HCT116 (cell line): ENCODE measurements around the gene CENPP. TPM values are rescaled to one million over a fixed set of nuclear protein-coding genes. Genes with fewer than 3 reads are reported as not detected.

Source experiments
- ATAC-seq: fragments of 200-7000 bp; cut with Tn5 transposase; 2 replicates; pipeline ENCODE4 v1.9.1; 2020; ENCODE audit warnings: mild to moderate bottlenecking, moderate library complexity
- BruUV-seq: library from RNA; stranded (reverse); fragments of 400-500 nt; replicated peaks from 2 replicates; lab custom pipeline; 2021; lab: Mats Ljungman, UMichigan
- CTCF ChIA-PET: fragments of 300-600 bp; sonication (Branson Sonifier 250); formaldehyde crosslinking; loops from one replicate; lab custom pipeline; 2021; ENCODE audit warnings: antibody characterized with exemption; lab: Charles Lee
- POLR2A ChIA-PET: fragments of 300-600, 350-600 bp; sonication (Branson Sonifier 250); formaldehyde crosslinking; loops from one replicate; lab custom pipeline; 2021; ENCODE audit warnings: antibody characterized with exemption; lab: Charles Lee
- RAD21 ChIA-PET, 2 experiments: fragments of 300-600 bp; sonication (Branson Sonifier 250); formaldehyde crosslinking; loops; one replicate each; lab custom pipeline; 2023; ENCODE audit warnings: low total read pairs in 2 of 2; ENCODE audit not compliant: uncharacterized antibody in 2 of 2, unreplicated experiment in 2 of 2, low non-redundant PET in 1 of 2; lab: Charles Lee
- DNase-seq: peaks from one replicate; pipeline ENCODE4 v3.0.0-alpha.2; 2010; ENCODE audit warnings: low read depth, low spot score
- H2AFZ ChIP-seq: fragments of 200-600 bp; shearing (Covaris generic), sonication (generic); 2 replicates; pipeline ENCODE4 v1.6.1; 2017; ENCODE audit warnings: low read depth, mixed run types, mixed read lengths, antibody characterized with exemption, low read length; ENCODE audit not compliant: poor library complexity, severe bottlenecking
- H3K27ac ChIP-seq: 2 replicates; pipeline ENCODE4 v1.5.1; 2012; ENCODE audit warnings: low read depth, low read length
- H3K27me3 ChIP-seq: fragments of 200-600 bp; sonication (generic); 2 replicates; pipeline ENCODE4 v1.6.1; 2016; ENCODE audit warnings: mixed run types, low read length, mixed read lengths; ENCODE audit not compliant: insufficient read depth
- H3K36me3 ChIP-seq, 2 experiments: fragments of 200-500 bp in 1 of 2; fragments of 200-600 bp in 1 of 2; sonication (Bioruptor generic) in 1 of 2; sonication (generic) in 1 of 2; 2 replicates each; pipeline versions ENCODE4 v1.5.1 to v1.6.1; 2014 to 2016; ENCODE audit warnings: low read length in 2 of 2, inconsistent platforms in 1 of 2, mixed read lengths in 1 of 2, mixed run types in 1 of 2; ENCODE audit not compliant: insufficient read depth in 2 of 2, control insufficient read depth in 1 of 2
- H3K4me1 ChIP-seq, 2 experiments: fragments of 200-600 bp in 1 of 2; sonication (generic) in 1 of 2; 2 replicates each; pipeline versions ENCODE4 v1.5.1 to v1.6.1; 2012 to 2017; ENCODE audit warnings: low read length in 2 of 2, inconsistent platforms in 1 of 2, mild to moderate bottlenecking in 1 of 2, mixed read lengths in 1 of 2, mixed run types in 1 of 2, moderate library complexity in 1 of 2; ENCODE audit not compliant: insufficient read depth in 2 of 2, control insufficient read depth in 1 of 2
- H3K4me2 ChIP-seq: fragments of 200-600 bp; sonication (generic); 2 replicates; pipeline ENCODE4 v1.6.1; 2017; ENCODE audit warnings: mixed run types, low read length, mixed read lengths
- H3K4me3 ChIP-seq, 2 experiments: fragments of 200-600 bp in 1 of 2; sonication (generic) in 1 of 2; replicated peaks in 1 of 2; 2 replicates each; pipeline ENCODE4 v1.5.1; 2011 to 2016; ENCODE audit warnings: low read length in 2 of 2, control low read depth in 1 of 2, low read depth in 1 of 2, mild to moderate bottlenecking in 1 of 2, mixed read lengths in 1 of 2, mixed run types in 1 of 2
- H3K79me2 ChIP-seq: fragments of 200-600 bp; sonication (generic); 2 replicates; pipeline ENCODE4 v1.6.1; 2017; ENCODE audit warnings: mild to moderate bottlenecking, mixed run types, low read length, moderate library complexity, mixed read lengths; ENCODE audit not compliant: insufficient read depth
- H3K9ac ChIP-seq: fragments of 200-600 bp; sonication (generic); 2 replicates; pipeline ENCODE4 v1.6.1; 2016; ENCODE audit warnings: low read length, mixed read lengths
- H3K9me2 ChIP-seq: fragments of 200-600 bp; sonication (generic), shearing (Covaris generic); 2 replicates; pipeline ENCODE4 v1.6.1; 2017; ENCODE audit warnings: mixed run types, mild to moderate bottlenecking, moderate library complexity; ENCODE audit not compliant: insufficient read depth
- H3K9me3 ChIP-seq, 2 experiments: fragments of 200-500 bp in 1 of 2; fragments of 200-600 bp in 1 of 2; sonication (Bioruptor generic) in 1 of 2; sonication (generic) in 1 of 2; 2 replicates each; pipeline ENCODE4 v1.6.1; 2014 to 2017; ENCODE audit warnings: low read length in 2 of 2, mixed read lengths in 2 of 2, inconsistent platforms in 1 of 2, low read depth in 1 of 2, mild to moderate bottlenecking in 1 of 2, mixed run types in 1 of 2, moderate library complexity in 1 of 2; ENCODE audit not compliant: control insufficient read depth in 1 of 2, insufficient read depth in 1 of 2
- H4K20me1 ChIP-seq: fragments of 200-600 bp; sonication (generic), shearing (Covaris generic); 2 replicates; pipeline ENCODE4 v1.6.1; 2017; ENCODE audit warnings: mixed run types, mild to moderate bottlenecking, moderate library complexity; ENCODE audit not compliant: insufficient read depth
- CEBPB ChIP-seq: IDR thresholded peaks from 2 replicates; pipeline ENCODE4 v1.6.1; 2012; ENCODE audit warnings: low read depth
- EGR1 ChIP-seq: IDR thresholded peaks from 2 replicates; pipeline ENCODE4 v1.6.1; 2012; ENCODE audit warnings: low read depth
- ELF1 ChIP-seq: IDR thresholded peaks from 2 replicates; pipeline ENCODE4 v1.6.1; 2012; ENCODE audit warnings: low read depth, borderline replicate concordance
- EZH2 ChIP-seq: fragments of 200-600 bp; sonication (generic); IDR thresholded peaks from 2 replicates; pipeline ENCODE4 v1.6.1; 2017; ENCODE audit warnings: antibody characterized with exemption, mixed run types
- POLR2A ChIP-seq: IDR thresholded peaks from 2 replicates; pipeline ENCODE4 v1.7.0; 2011; ENCODE audit warnings: borderline replicate concordance; ENCODE audit not compliant: insufficient read depth, insufficient read length; ENCODE audit errors: extremely low read depth
- RAD21 ChIP-seq: IDR thresholded peaks from 2 replicates; pipeline ENCODE4 v1.6.1; 2012; ENCODE audit warnings: low read depth, mild to moderate bottlenecking
- TCF7L2 ChIP-seq: IDR thresholded peaks from 2 replicates; pipeline ENCODE4 v1.7.0; 2011; ENCODE audit warnings: borderline replicate concordance, inconsistent platforms; ENCODE audit not compliant: insufficient read depth, insufficient read length; ENCODE audit errors: extremely low read depth
- YY1 ChIP-seq: IDR thresholded peaks from 2 replicates; pipeline ENCODE4 v1.6.1; 2011; ENCODE audit warnings: low read length, low read depth, moderate library complexity, mild to moderate bottlenecking; ENCODE audit not compliant: insufficient replicate concordance; ENCODE audit errors: extremely low read depth
- ZNF274 ChIP-seq: fragments of 200-500 bp; sonication (Bioruptor generic); IDR thresholded peaks from 2 replicates; pipeline ENCODE4 v1.6.1; 2014; ENCODE audit warnings: mild to moderate bottlenecking, low read depth, low read length, inconsistent platforms
- intact Hi-C: fragments of 100-400 bp; cut with micrococcal nuclease; formaldehyde crosslinking; loops from 2 replicates; pipeline ENCODE4 v1.10.0; 2022
- total RNA-seq: library from RNA; stranded (reverse); gene quantifications from one replicate; pipeline ENCODE4 v1.2.1, GENCODE V29; 2021; ENCODE audit not compliant: unreplicated experiment
- TF ChIP-seq, protein P1 (sequence below): IDR thresholded peaks from 2 replicates; pipeline ENCODE4 v1.6.1; 2012
- TF ChIP-seq, protein P2 (sequence below), 3 experiments: fragments of 200-600 bp in 1 of 3; sonication (generic) in 1 of 3; IDR thresholded peaks in 2 of 3; conservative IDR thresholded peaks in 1 of 3; 2 replicates each; pipeline ENCODE4 v1.5.1; 2012 to 2017; ENCODE audit warnings: low read depth in 2 of 3, low read length in 2 of 3, antibody characterized with exemption in 1 of 3, borderline replicate concordance in 1 of 3, control low read depth in 1 of 3, mild to moderate bottlenecking in 1 of 3, mixed read lengths in 1 of 3, mixed run types in 1 of 3, moderate library complexity in 1 of 3; ENCODE audit not compliant: insufficient read depth in 1 of 3
- TF ChIP-seq, protein P3 (sequence below): IDR thresholded peaks from 2 replicates; pipeline ENCODE4 v1.6.1; 2012; ENCODE audit warnings: low read depth
- TF ChIP-seq, protein P4 (sequence below): IDR thresholded peaks from 2 replicates; pipeline ENCODE4 v1.6.1; 2011; ENCODE audit warnings: mild to moderate bottlenecking, low read length, moderate library complexity; ENCODE audit not compliant: insufficient replicate concordance; ENCODE audit errors: extremely low read depth

The CENPP gene
- total RNA-seq, 1 experiment from 2014 or later, result 7.0 TPM

DNA sequence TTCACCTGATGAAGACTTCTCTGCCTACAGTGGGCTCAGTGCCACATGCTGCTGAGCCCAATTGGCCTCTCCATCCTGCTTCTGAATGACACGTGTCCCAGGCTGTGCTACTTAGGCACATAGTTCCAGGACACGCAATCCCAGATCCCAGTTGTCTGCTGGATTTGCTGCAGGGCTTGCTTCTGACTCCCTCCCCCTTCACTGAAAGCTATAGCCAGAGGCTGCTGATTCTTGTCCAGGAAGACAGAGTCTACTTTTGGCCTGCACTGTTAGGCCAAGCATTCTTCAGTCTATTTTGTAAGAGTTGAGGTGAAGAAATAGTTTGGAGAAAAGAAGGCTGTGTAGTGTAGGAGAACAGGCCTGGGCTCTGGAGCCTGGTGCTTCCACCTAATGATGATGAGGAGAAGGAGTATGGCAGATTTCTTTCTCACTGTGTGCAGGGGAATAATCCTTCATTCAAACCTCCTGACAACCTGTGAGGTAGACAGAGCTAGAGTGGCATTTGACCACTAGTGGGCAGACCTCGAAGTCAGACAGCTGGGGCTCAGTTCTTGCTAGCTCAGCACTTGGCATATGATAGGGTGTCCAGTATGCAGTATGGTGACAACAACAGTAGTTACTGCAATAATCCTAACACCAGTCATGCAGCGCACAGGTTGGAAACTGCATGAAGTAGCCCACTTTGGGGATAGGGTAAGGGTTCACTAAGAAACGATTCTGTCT, 176.1 kb downstream of the CENPP start:
- RAD21 ChIA-PET, result no interaction called here
- Histone ChIP-seq H3K4me2 (no peak overlapping the region), H3K9me2 (no peaks in the 10 kb centered on the region), H3K27ac (no peak overlapping the region), H3K4me3 (no peak overlapping the region), H3K9me3 (no peaks in the 10 kb centered on the region), H3K36me3 (no peaks in the 10 kb centered on the region), H3K79me2 (no peaks in the 10 kb centered on the region), H4K20me1 (no peaks in the 10 kb centered on the region), H3K27me3 (no peaks in the 10 kb centered on the region), H3K9ac (no peak overlapping the region), H3K4me1 (peaks cover 0 to 11% of the 10 kb centered on the region in 2 experiments; a peak in 3 of 4 replicates), H2AFZ (no peak overlapping the region)
- ATAC-seq (peak; percentile 99), DNase-seq (peak; percentile 52)
- BruUV-seq, result no TSS peak
- intact Hi-C loops, result loop anchor here (1.0 kb wide), 1 partner anchor 132 kb away; no protein-coding TSS in a partner anchor
- POLR2A ChIA-PET, result no interaction called here
- CTCF ChIA-PET, result interaction anchor here (0.8 to 1.5 kb wide), 9 partner anchors 10 to 363 kb away, joined by 3 to 8 read pairs (median 4); no protein-coding TSS in a partner anchor
- TF ChIP-seq ZNF274 (no peak), ELF1 (no peak), EGR1 (no peak), POLR2A (no peak), RAD21 (peak; percentile 41; the same call in 1 of the 2 replicates), TCF7L2 (no peak), EZH2 (no peak), YY1 (no peak), CEBPB (no peak)
- TF ChIP-seq, protein P1, sequence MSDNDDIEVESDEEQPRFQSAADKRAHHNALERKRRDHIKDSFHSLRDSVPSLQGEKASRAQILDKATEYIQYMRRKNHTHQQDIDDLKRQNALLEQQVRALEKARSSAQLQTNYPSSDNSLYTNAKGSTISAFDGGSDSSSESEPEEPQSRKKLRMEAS, result no peak
- TF ChIP-seq, protein P2, sequence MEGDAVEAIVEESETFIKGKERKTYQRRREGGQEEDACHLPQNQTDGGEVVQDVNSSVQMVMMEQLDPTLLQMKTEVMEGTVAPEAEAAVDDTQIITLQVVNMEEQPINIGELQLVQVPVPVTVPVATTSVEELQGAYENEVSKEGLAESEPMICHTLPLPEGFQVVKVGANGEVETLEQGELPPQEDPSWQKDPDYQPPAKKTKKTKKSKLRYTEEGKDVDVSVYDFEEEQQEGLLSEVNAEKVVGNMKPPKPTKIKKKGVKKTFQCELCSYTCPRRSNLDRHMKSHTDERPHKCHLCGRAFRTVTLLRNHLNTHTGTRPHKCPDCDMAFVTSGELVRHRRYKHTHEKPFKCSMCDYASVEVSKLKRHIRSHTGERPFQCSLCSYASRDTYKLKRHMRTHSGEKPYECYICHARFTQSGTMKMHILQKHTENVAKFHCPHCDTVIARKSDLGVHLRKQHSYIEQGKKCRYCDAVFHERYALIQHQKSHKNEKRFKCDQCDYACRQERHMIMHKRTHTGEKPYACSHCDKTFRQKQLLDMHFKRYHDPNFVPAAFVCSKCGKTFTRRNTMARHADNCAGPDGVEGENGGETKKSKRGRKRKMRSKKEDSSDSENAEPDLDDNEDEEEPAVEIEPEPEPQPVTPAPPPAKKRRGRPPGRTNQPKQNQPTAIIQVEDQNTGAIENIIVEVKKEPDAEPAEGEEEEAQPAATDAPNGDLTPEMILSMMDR (IDR thresholded peaks at IDR 0.05 in 2 of 3, conservative IDR thresholded peaks at IDR 0.05 in 1 of 3; ENCODE audit: borderline replicate concordance in 1 of 3, insufficient read depth in 1 of 3, low read depth in 2 of 3, low read length in 2 of 3), result peak; percentile 46 to 88 (median 85); a peak in 5 of 6 replicates
- TF ChIP-seq, protein P3, sequence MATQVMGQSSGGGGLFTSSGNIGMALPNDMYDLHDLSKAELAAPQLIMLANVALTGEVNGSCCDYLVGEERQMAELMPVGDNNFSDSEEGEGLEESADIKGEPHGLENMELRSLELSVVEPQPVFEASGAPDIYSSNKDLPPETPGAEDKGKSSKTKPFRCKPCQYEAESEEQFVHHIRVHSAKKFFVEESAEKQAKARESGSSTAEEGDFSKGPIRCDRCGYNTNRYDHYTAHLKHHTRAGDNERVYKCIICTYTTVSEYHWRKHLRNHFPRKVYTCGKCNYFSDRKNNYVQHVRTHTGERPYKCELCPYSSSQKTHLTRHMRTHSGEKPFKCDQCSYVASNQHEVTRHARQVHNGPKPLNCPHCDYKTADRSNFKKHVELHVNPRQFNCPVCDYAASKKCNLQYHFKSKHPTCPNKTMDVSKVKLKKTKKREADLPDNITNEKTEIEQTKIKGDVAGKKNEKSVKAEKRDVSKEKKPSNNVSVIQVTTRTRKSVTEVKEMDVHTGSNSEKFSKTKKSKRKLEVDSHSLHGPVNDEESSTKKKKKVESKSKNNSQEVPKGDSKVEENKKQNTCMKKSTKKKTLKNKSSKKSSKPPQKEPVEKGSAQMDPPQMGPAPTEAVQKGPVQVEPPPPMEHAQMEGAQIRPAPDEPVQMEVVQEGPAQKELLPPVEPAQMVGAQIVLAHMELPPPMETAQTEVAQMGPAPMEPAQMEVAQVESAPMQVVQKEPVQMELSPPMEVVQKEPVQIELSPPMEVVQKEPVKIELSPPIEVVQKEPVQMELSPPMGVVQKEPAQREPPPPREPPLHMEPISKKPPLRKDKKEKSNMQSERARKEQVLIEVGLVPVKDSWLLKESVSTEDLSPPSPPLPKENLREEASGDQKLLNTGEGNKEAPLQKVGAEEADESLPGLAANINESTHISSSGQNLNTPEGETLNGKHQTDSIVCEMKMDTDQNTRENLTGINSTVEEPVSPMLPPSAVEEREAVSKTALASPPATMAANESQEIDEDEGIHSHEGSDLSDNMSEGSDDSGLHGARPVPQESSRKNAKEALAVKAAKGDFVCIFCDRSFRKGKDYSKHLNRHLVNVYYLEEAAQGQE, result no peak
- TF ChIP-seq, protein P4, sequence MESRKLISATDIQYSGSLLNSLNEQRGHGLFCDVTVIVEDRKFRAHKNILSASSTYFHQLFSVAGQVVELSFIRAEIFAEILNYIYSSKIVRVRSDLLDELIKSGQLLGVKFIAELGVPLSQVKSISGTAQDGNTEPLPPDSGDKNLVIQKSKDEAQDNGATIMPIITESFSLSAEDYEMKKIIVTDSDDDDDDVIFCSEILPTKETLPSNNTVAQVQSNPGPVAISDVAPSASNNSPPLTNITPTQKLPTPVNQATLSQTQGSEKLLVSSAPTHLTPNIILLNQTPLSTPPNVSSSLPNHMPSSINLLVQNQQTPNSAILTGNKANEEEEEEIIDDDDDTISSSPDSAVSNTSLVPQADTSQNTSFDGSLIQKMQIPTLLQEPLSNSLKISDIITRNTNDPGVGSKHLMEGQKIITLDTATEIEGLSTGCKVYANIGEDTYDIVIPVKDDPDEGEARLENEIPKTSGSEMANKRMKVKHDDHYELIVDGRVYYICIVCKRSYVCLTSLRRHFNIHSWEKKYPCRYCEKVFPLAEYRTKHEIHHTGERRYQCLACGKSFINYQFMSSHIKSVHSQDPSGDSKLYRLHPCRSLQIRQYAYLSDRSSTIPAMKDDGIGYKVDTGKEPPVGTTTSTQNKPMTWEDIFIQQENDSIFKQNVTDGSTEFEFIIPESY, result no peak
